ENCODE data around the gene GALNT14. TPM values are rescaled to one million over a fixed set of nuclear protein-coding genes. Genes with fewer than 3 reads are reported as not detected.

GALNT14 gene
- total and polyA plus RNA-seq, 5 donors from 2014 or later: not detected

GRCh38 chr2:30958193-30958917 lies 179.9 kb downstream of the GALNT14 start:
- no peaks in the 10 kb centered on the region for H3K4me1 Mint-ChIP-seq
- no peaks in the 10 kb centered on the region for H3K9me3 Mint-ChIP-seq
- Histone ChIP-seq H3K4me3 (ENCODE audit: low read depth, low read length) (no peak overlapping the region), H3K9me3 (ENCODE audit: control insufficient read depth in 2 of 2, low read length in 2 of 2) (no peaks in the 10 kb centered on the region), H3K4me1 (ENCODE audit: control insufficient read depth, insufficient read depth, low read length, poor library complexity, severe bottlenecking) (no peaks in the 10 kb centered on the region), H3K27me3 (ENCODE audit: control insufficient read depth, insufficient read depth, low read length) (no peaks in the 10 kb centered on the region), H3K36me3 (ENCODE audit: control insufficient read depth, insufficient read depth, low read length) (no peaks in the 10 kb centered on the region), H3K27ac (ENCODE audit: insufficient read depth, low read length, poor library complexity, severe bottlenecking) (no peak overlapping the region)
- H3K27ac Mint-ChIP-seq: no peak overlapping the region
- no peak for DNase-seq
- no peak overlapping the region for H3K4me3 Mint-ChIP-seq
- H3K36me3 Mint-ChIP-seq: no peaks in the 10 kb centered on the region
- ATAC-seq (ENCODE audit: low read depth in 2 of 2): no peak
- H3K27me3 Mint-ChIP-seq: peaks cover 9% of the 10 kb centered on the region

- H3K9me3 ChIP-seq (ENCODE audit: control insufficient read depth in 2 of 2, low read length in 2 of 2): no peaks in the 10 kb centered on the region
- Mint-ChIP-seq H3K27me3 (peaks cover 9% of the 10 kb centered on the region), H3K4me3 (no peak overlapping the region), H3K9me3 (no peaks in the 10 kb centered on the region), H3K27ac (no peak overlapping the region), H3K4me1 (no peaks in the 10 kb centered on the region), H3K36me3 (no peaks in the 10 kb centered on the region)
- no peaks in the 10 kb centered on the region for H3K27me3 ChIP-seq (ENCODE audit: control insufficient read depth, insufficient read depth, low read length)
- H3K36me3 ChIP-seq (ENCODE audit: control insufficient read depth, insufficient read depth, low read length): no peaks in the 10 kb centered on the region
- DNase-seq: no peak
- no peak for ATAC-seq (ENCODE audit: low read depth in 2 of 2)
- H3K27ac ChIP-seq (ENCODE audit: insufficient read depth, low read length, poor library complexity, severe bottlenecking): no peak overlapping the region
- no peaks in the 10 kb centered on the region for H3K4me1 ChIP-seq (ENCODE audit: control insufficient read depth, insufficient read depth, low read length, poor library complexity, severe bottlenecking)
- no peak overlapping the region for H3K4me3 ChIP-seq (ENCODE audit: low read depth, low read length)
These were observed 180.6 kb downstream of the GALNT14 start for GRCh38 chr2:30957591-30957990.

- Mint-ChIP-seq H3K4me1 (no peaks in the 10 kb centered on the region), H3K27me3 (peaks cover 9% of the 10 kb centered on the region), H3K4me3 (no peak overlapping the region), H3K36me3 (no peaks in the 10 kb centered on the region), H3K27ac (no peak overlapping the region), H3K9me3 (no peaks in the 10 kb centered on the region)
- H3K4me3 ChIP-seq (ENCODE audit: low read depth, low read length): no peak overlapping the region
- no peaks in the 10 kb centered on the region for H3K27me3 ChIP-seq (ENCODE audit: control insufficient read depth, insufficient read depth, low read length)
- no peak for ATAC-seq (ENCODE audit: low read depth in 2 of 2)
- no peak overlapping the region for H3K27ac ChIP-seq (ENCODE audit: insufficient read depth, low read length, poor library complexity, severe bottlenecking)
- H3K36me3 ChIP-seq (ENCODE audit: control insufficient read depth, insufficient read depth, low read length): no peaks in the 10 kb centered on the region
- H3K4me1 ChIP-seq (ENCODE audit: control insufficient read depth, insufficient read depth, low read length, poor library complexity, severe bottlenecking): no peaks in the 10 kb centered on the region
- no peaks in the 10 kb centered on the region for H3K9me3 ChIP-seq (ENCODE audit: control insufficient read depth in 2 of 2, low read length in 2 of 2)
- DNase-seq: no peak
These were observed 181.2 kb downstream of the GALNT14 start for GRCh38 chr2:30956995-30957394.

- Mint-ChIP-seq H3K36me3 (no peaks in the 10 kb centered on the region), H3K4me1 (no peaks in the 10 kb centered on the region), H3K9me3 (no peaks in the 10 kb centered on the region), H3K27ac (no peak overlapping the region), H3K27me3 (peaks cover 9% of the 10 kb centered on the region), H3K4me3 (no peak overlapping the region)
- H3K9me3 ChIP-seq (ENCODE audit: control insufficient read depth in 2 of 2, low read length in 2 of 2): no peaks in the 10 kb centered on the region
- H3K36me3 ChIP-seq (ENCODE audit: control insufficient read depth, insufficient read depth, low read length): no peaks in the 10 kb centered on the region
- H3K27me3 ChIP-seq (ENCODE audit: control insufficient read depth, insufficient read depth, low read length): no peaks in the 10 kb centered on the region
- no peak overlapping the region for H3K4me3 ChIP-seq (ENCODE audit: low read depth, low read length)
- DNase-seq (no peak), ATAC-seq (ENCODE audit: low read depth in 2 of 2) (no peak)
- no peak overlapping the region for H3K27ac ChIP-seq (ENCODE audit: insufficient read depth, low read length, poor library complexity, severe bottlenecking)
- no peaks in the 10 kb centered on the region for H3K4me1 ChIP-seq (ENCODE audit: control insufficient read depth, insufficient read depth, low read length, poor library complexity, severe bottlenecking)
These were observed 182.6 kb downstream of the GALNT14 start for GRCh38 chr2:30955516-30956132.

- H3K4me1 Mint-ChIP-seq: no peaks in the 10 kb centered on the region
- H3K36me3 ChIP-seq (ENCODE audit: control insufficient read depth, insufficient read depth, low read length): no peaks in the 10 kb centered on the region
- no peaks in the 10 kb centered on the region for H3K4me1 ChIP-seq (ENCODE audit: control insufficient read depth, insufficient read depth, low read length, poor library complexity, severe bottlenecking)
- H3K4me3 ChIP-seq (ENCODE audit: low read depth, low read length): no peak overlapping the region
- H3K9me3 ChIP-seq (ENCODE audit: control insufficient read depth in 2 of 2, low read length in 2 of 2): no peaks in the 10 kb centered on the region
- H3K4me3 Mint-ChIP-seq: no peak overlapping the region
- H3K27me3 Mint-ChIP-seq: no peaks in the 10 kb centered on the region
- ATAC-seq (ENCODE audit: low read depth in 2 of 2) (no peak), DNase-seq (no peak)
- H3K9me3 Mint-ChIP-seq: peaks cover 0 to 1% (median 0%) of the 10 kb centered on the region in 7 donors
- no peaks in the 10 kb centered on the region for H3K36me3 Mint-ChIP-seq
- H3K27ac ChIP-seq (ENCODE audit: insufficient read depth, low read length, poor library complexity, severe bottlenecking): no peak overlapping the region
- H3K27me3 ChIP-seq (ENCODE audit: control insufficient read depth, insufficient read depth, low read length): no peaks in the 10 kb centered on the region
- H3K27ac Mint-ChIP-seq: no peak overlapping the region
These were observed 187.9 kb downstream of the GALNT14 start for GRCh38 chr2:30950339-30950738.

- no peaks in the 10 kb centered on the region for H3K9me3 ChIP-seq (ENCODE audit: control insufficient read depth in 2 of 2, low read length in 2 of 2)
- H3K36me3 ChIP-seq (ENCODE audit: control insufficient read depth, insufficient read depth, low read length): no peaks in the 10 kb centered on the region
- H3K36me3 Mint-ChIP-seq: no peaks in the 10 kb centered on the region
- H3K27me3 Mint-ChIP-seq: no peaks in the 10 kb centered on the region
- no peaks in the 10 kb centered on the region for H3K27me3 ChIP-seq (ENCODE audit: control insufficient read depth, insufficient read depth, low read length)
- H3K4me3 ChIP-seq (ENCODE audit: low read depth, low read length): no peak overlapping the region
- no peak overlapping the region for H3K27ac Mint-ChIP-seq
- no peak for ATAC-seq (ENCODE audit: low read depth in 2 of 2)
- no peak overlapping the region for H3K27ac ChIP-seq (ENCODE audit: insufficient read depth, low read length, poor library complexity, severe bottlenecking)
- no peaks in the 10 kb centered on the region for H3K4me1 Mint-ChIP-seq
- H3K4me1 ChIP-seq (ENCODE audit: control insufficient read depth, insufficient read depth, low read length, poor library complexity, severe bottlenecking): no peaks in the 10 kb centered on the region
- no peak for DNase-seq
- H3K9me3 Mint-ChIP-seq: peaks cover 0 to 1% (median 0%) of the 10 kb centered on the region in 7 donors
- H3K4me3 Mint-ChIP-seq: no peak overlapping the region
These were observed 188.8 kb downstream of the GALNT14 start for GRCh38 chr2:30949435-30949834.

- no peaks in the 10 kb centered on the region for H3K27me3 Mint-ChIP-seq
- H3K36me3 Mint-ChIP-seq: no peaks in the 10 kb centered on the region
- Histone ChIP-seq H3K4me1 (ENCODE audit: control insufficient read depth, insufficient read depth, low read length, poor library complexity, severe bottlenecking) (no peaks in the 10 kb centered on the region), H3K9me3 (ENCODE audit: control insufficient read depth in 2 of 2, low read length in 2 of 2) (no peaks in the 10 kb centered on the region), H3K36me3 (ENCODE audit: control insufficient read depth, insufficient read depth, low read length) (no peaks in the 10 kb centered on the region), H3K4me3 (ENCODE audit: low read depth, low read length) (no peak overlapping the region), H3K27ac (ENCODE audit: insufficient read depth, low read length, poor library complexity, severe bottlenecking) (no peak overlapping the region), H3K27me3 (ENCODE audit: control insufficient read depth, insufficient read depth, low read length) (no peaks in the 10 kb centered on the region)
- H3K9me3 Mint-ChIP-seq: peaks cover 0 to 1% (median 0%) of the 10 kb centered on the region in 7 donors
- DNase-seq (no peak), ATAC-seq (ENCODE audit: low read depth in 2 of 2) (no peak)
- no peak overlapping the region for H3K27ac Mint-ChIP-seq
- H3K4me3 Mint-ChIP-seq: no peak overlapping the region
- no peaks in the 10 kb centered on the region for H3K4me1 Mint-ChIP-seq
These were observed 189.4 kb downstream of the GALNT14 start for GRCh38 chr2:30948857-30949256.

GRCh38 chr2:30948130-30948529 lies 190.1 kb downstream of the GALNT14 start:
- no peaks in the 10 kb centered on the region for H3K9me3 ChIP-seq (ENCODE audit: control insufficient read depth in 2 of 2, low read length in 2 of 2)
- DNase-seq (no peak), ATAC-seq (ENCODE audit: low read depth in 2 of 2) (no peak)
- no peaks in the 10 kb centered on the region for H3K27me3 ChIP-seq (ENCODE audit: control insufficient read depth, insufficient read depth, low read length)
- H3K4me3 ChIP-seq (ENCODE audit: low read depth, low read length): no peak overlapping the region
- no peaks in the 10 kb centered on the region for H3K4me1 ChIP-seq (ENCODE audit: control insufficient read depth, insufficient read depth, low read length, poor library complexity, severe bottlenecking)
- Mint-ChIP-seq H3K27ac (no peak overlapping the region), H3K27me3 (no peaks in the 10 kb centered on the region), H3K9me3 (peaks cover 0 to 1% (median 0%) of the 10 kb centered on the region in 7 donors), H3K36me3 (no peaks in the 10 kb centered on the region), H3K4me1 (no peaks in the 10 kb centered on the region), H3K4me3 (no peak overlapping the region)
- H3K36me3 ChIP-seq (ENCODE audit: control insufficient read depth, insufficient read depth, low read length): no peaks in the 10 kb centered on the region
- no peak overlapping the region for H3K27ac ChIP-seq (ENCODE audit: insufficient read depth, low read length, poor library complexity, severe bottlenecking)
